A549 (cell line): ENCODE measurements around the gene PRKN.

Experiments used
- CEBPB ChIP-seq, 2 experiments: fragments of >200 bp in 1 of 2; sonication (Bioruptor Twin) in 1 of 2; formaldehyde crosslinking in 1 of 2; IDR thresholded peaks; 2 replicates each; pipeline ENCODE4 v1.6.1; 2012 to 2016
- CHD2 ChIP-seq: fragments of 150-350 bp; IDR thresholded peaks from 2 replicates; pipeline ENCODE4 v1.6.1; 2014; ENCODE audit warnings: low read length; ENCODE audit not compliant: partially characterized antibody
- CHD4 ChIP-seq: fragments of 200-600 bp; sonication (generic); IDR thresholded peaks from 2 replicates; pipeline ENCODE4 v1.6.1; 2016; ENCODE audit warnings: antibody characterized with exemption, mild to moderate bottlenecking, borderline replicate concordance
- CTCF ChIP-seq: fragments of >200 bp; sonication (Bioruptor Twin); formaldehyde crosslinking; IDR thresholded peaks from 3 replicates; pipeline ENCODE4 v1.5.1; 2016
- FOSL2 ChIP-seq, 2 experiments: fragments of 450-650 bp in 1 of 2; fragments of >200 bp in 1 of 2; sonication (Bioruptor Twin) in 1 of 2; formaldehyde crosslinking; IDR thresholded peaks; 2 replicates each; pipeline versions ENCODE4 v1.5.0 to v1.6.1; 2016 to 2020; ENCODE audit warnings: mild to moderate bottlenecking in 1 of 2, moderate library complexity in 1 of 2
- JUNB ChIP-seq: fragments of >200 bp; sonication (Bioruptor Twin); formaldehyde crosslinking; IDR thresholded peaks from 2 replicates; pipeline ENCODE4 v1.6.1; 2016
- MAZ ChIP-seq: fragments of 150-350 bp; IDR thresholded peaks from 2 replicates; pipeline ENCODE4 v1.6.1; 2014; ENCODE audit warnings: antibody characterized with exemption, low read depth, low read length, borderline replicate concordance
- NR3C1 ChIP-seq: fragments of >200 bp; sonication (Bioruptor Twin); formaldehyde crosslinking; IDR thresholded peaks from 3 replicates; pipeline ENCODE4 v1.6.1; 2017
- POLR2A ChIP-seq: IDR thresholded peaks from 2 replicates; pipeline ENCODE4 v1.6.1; 2012; ENCODE audit warnings: mild to moderate bottlenecking, low read length
- RAD21 ChIP-seq, 2 experiments: fragments of >200 bp in 1 of 2; sonication (Bioruptor Twin) in 1 of 2; formaldehyde crosslinking in 1 of 2; IDR thresholded peaks in 1 of 2; conservative IDR thresholded peaks in 1 of 2; 2 replicates in 1 of 2; 3 replicates in 1 of 2; pipeline ENCODE4 v1.6.1; 2012 to 2018; ENCODE audit warnings: inconsistent platforms in 1 of 2
- REST ChIP-seq: fragments of 200-600 bp; sonication (generic); IDR thresholded peaks from 2 replicates; pipeline ENCODE4 v1.6.1; 2016; ENCODE audit warnings: antibody characterized with exemption, mild to moderate bottlenecking, moderate library complexity
- USF2 ChIP-seq: fragments of 450-650 bp; IDR thresholded peaks from 2 replicates; pipeline ENCODE4 v1.6.1; 2014; ENCODE audit warnings: antibody characterized with exemption

DNA sequence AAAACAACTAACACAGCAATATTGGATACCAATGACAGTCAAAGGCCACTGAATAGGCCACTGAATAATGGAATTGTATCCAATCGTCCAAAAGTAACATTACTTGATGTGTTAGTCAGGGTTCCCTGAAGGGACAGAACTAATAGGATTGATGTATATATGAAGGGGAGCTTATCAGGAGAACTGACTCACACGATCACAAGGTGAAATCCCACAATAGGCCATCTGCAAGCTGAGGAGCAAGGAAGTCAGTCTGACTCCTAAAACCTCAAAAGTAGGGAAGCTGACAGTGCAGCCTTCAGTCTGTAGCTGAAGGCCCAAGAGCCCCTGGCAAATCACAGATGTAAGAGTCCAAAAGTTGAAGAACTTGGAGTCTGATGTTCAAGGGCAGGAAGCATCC is 571.4 kb downstream of the PRKN start:
- TF ChIP-seq CHD2: no peak
- TF ChIP-seq POLR2A: no peak
- no peak for TF ChIP-seq CTCF
- TF ChIP-seq FOSL2 (IDR thresholded peaks at IDR 0.05): no peak
- TF ChIP-seq FOSL2 (CRISPR knock-in tag; IDR thresholded peaks at IDR 0.05): no peak
- no peak for TF ChIP-seq CEBPB (IDR thresholded peaks at IDR 0.05)
- TF ChIP-seq JUNB: no peak
- no peak for TF ChIP-seq RAD21 (conservative IDR thresholded peaks at IDR 0.05 in 1 of 2, IDR thresholded peaks at IDR 0.05 in 1 of 2)
- TF ChIP-seq NR3C1: no peak
- TF ChIP-seq REST: no peak
- TF ChIP-seq CHD4: no peak
- TF ChIP-seq MAZ: no peak
- TF ChIP-seq USF2: no peak
